GM12878 (cell line): ENCODE data around the gene HOXB1. TPM values are rescaled to one million over a fixed set of nuclear protein-coding genes. Genes with fewer than 3 reads are reported as not detected.

Experiments used
- ATAC-seq: fragments of 200-7000 bp; cut with Tn5 transposase; 3 replicates; pipeline ENCODE4 v1.9.1; 2020; ENCODE audit warnings: mild to moderate bottlenecking, moderate library complexity
- BruUV-seq: library from RNA; stranded (reverse); fragments of 400-500 nt; replicated peaks from 2 replicates; lab custom pipeline; 2021; lab: Mats Ljungman, UMichigan
- CTCF ChIA-PET: fragments of 300-600 bp; sonication (Branson Sonifier 250); formaldehyde crosslinking; extraction: SDS; loops from one replicate; lab custom pipeline; 2021; ENCODE audit warnings: inconsistent platforms; lab: Yijun Ruan, JAX
- POLR2A ChIA-PET: fragments of 350-600 bp; formaldehyde crosslinking; extraction: SDS; loops from one replicate; lab custom pipeline; 2021; ENCODE audit warnings: inconsistent platforms; lab: Charles Lee
- RAD21 ChIA-PET: fragments of 300-600 bp; sonication (Branson Sonifier 250); formaldehyde crosslinking; loops from one replicate; lab custom pipeline; 2023; ENCODE audit warnings: antibody characterized with exemption; ENCODE audit not compliant: unreplicated experiment; lab: Charles Lee
- SMC1A ChIA-PET: fragments of 300-600 bp; sonication (Branson Sonifier 250); formaldehyde crosslinking; loops from one replicate; lab custom pipeline; 2023; ENCODE audit not compliant: unreplicated experiment, uncharacterized antibody; lab: Charles Lee
- DNase-seq: peaks from one replicate; pipeline ENCODE4 v3.0.0-alpha.2; 2011; ENCODE audit warnings: low read depth, low spot score
- FAIRE-seq: peaks from 3 replicates; lab custom pipeline; 2011; peaks lifted over from hg19 to GRCh38; lab: Jason Lieb, UNC
- H2AFZ ChIP-seq: 2 replicates; pipeline ENCODE4 v1.6.0; 2011; ENCODE audit warnings: low read depth, low read length, control low read depth; ENCODE audit not compliant: control insufficient read depth
- H3K27ac ChIP-seq: 2 replicates; pipeline ENCODE4 v1.5.1; 2011; ENCODE audit warnings: control low read depth; ENCODE audit not compliant: control insufficient read depth, insufficient read depth
- H3K27me3 ChIP-seq, 2 experiments: replicated peaks in 1 of 2; 2 replicates each; pipeline versions ENCODE4 v1.6.0 to v1.6.1; 2011; ENCODE audit warnings: low read length in 1 of 2; ENCODE audit not compliant: control insufficient read depth in 2 of 2, insufficient read depth in 2 of 2
- H3K36me3 ChIP-seq, 2 experiments: 2 replicates each; pipeline ENCODE4 v1.5.1; 2011; ENCODE audit warnings: low read length in 1 of 2; ENCODE audit not compliant: control insufficient read depth in 2 of 2, insufficient read depth in 2 of 2
- H3K4me1 ChIP-seq: 2 replicates; pipeline ENCODE4 v1.6.1; 2011; ENCODE audit warnings: mild to moderate bottlenecking, low read length, moderate library complexity, mixed read lengths; ENCODE audit not compliant: control insufficient read depth, insufficient read depth
- H3K4me2 ChIP-seq: 2 replicates; pipeline ENCODE4 v1.6.0; 2011; ENCODE audit warnings: control low read depth; ENCODE audit not compliant: control insufficient read depth, insufficient read depth
- H3K4me3 ChIP-seq: fragments of 200-600 bp; sonication (generic); 2 replicates; pipeline ENCODE4 v1.5.1; 2016
- H3K79me2 ChIP-seq: 2 replicates; pipeline ENCODE4 v1.6.0; 2011; ENCODE audit warnings: low read length; ENCODE audit not compliant: control insufficient read depth, insufficient read depth
- H3K9ac ChIP-seq: 2 replicates; pipeline ENCODE4 v1.8.0; 2011; ENCODE audit warnings: low read length, control low read depth, mixed read lengths; ENCODE audit not compliant: control insufficient read depth, insufficient read depth
- H3K9me3 ChIP-seq: replicated peaks from 3 replicates; pipeline ENCODE4 v1.5.1; 2011; ENCODE audit warnings: mild to moderate bottlenecking, low read length; ENCODE audit not compliant: control insufficient read depth, insufficient read depth
- H4K20me1 ChIP-seq: 2 replicates; pipeline ENCODE4 v1.6.0; 2011; ENCODE audit not compliant: control insufficient read depth, insufficient read depth
- BCL11A ChIP-seq: IDR thresholded peaks from 2 replicates; pipeline ENCODE4 v1.6.1; 2011; ENCODE audit warnings: low read depth, low read length
- EED ChIP-seq: sonication (generic); IDR thresholded peaks from 2 replicates; pipeline ENCODE4 v1.6.1; 2016; ENCODE audit warnings: antibody characterized with exemption, low read depth
- KDM1A ChIP-seq: fragments of 200-600 bp; sonication (generic); IDR thresholded peaks from 2 replicates; pipeline ENCODE4 v1.6.1; 2016; ENCODE audit warnings: borderline replicate concordance
- MEF2A ChIP-seq: IDR thresholded peaks from 2 replicates; pipeline ENCODE4 v1.6.1; 2011; ENCODE audit warnings: low read depth, mild to moderate bottlenecking, low read length, moderate library complexity; ENCODE audit not compliant: insufficient read depth
- MEF2B ChIP-seq: fragments of 450-650 bp; IDR thresholded peaks from 2 replicates; pipeline ENCODE4 v1.6.1; 2018; ENCODE audit warnings: mild to moderate bottlenecking, moderate library complexity; ENCODE audit not compliant: partially characterized antibody, poor library complexity, severe bottlenecking
- NFXL1 ChIP-seq: fragments of 450-650 bp; IDR thresholded peaks from 2 replicates; pipeline ENCODE4 v1.6.1; 2017; ENCODE audit warnings: antibody characterized with exemption, mild to moderate bottlenecking, borderline replicate concordance
- NR2F1 ChIP-seq: fragments of 450-650 bp; conservative IDR thresholded peaks from 2 replicates; pipeline ENCODE4 v1.6.1; 2017; ENCODE audit warnings: mild to moderate bottlenecking
- POLR2AphosphoS5 ChIP-seq: IDR thresholded peaks from 2 replicates; pipeline ENCODE4 v1.6.1; 2011; ENCODE audit warnings: mild to moderate bottlenecking, low read length, inconsistent platforms
- RAD21 ChIP-seq: IDR thresholded peaks from 2 replicates; pipeline ENCODE4 v1.6.1; 2011; ENCODE audit warnings: mild to moderate bottlenecking, low read depth, low read length, moderate library complexity; ENCODE audit not compliant: insufficient read depth
- REST ChIP-seq: IDR thresholded peaks from 2 replicates; pipeline ENCODE4 v1.6.1; 2012; ENCODE audit warnings: mild to moderate bottlenecking, low read depth, low read length
- SIX5 ChIP-seq: IDR thresholded peaks from 2 replicates; pipeline ENCODE4 v1.6.1; 2011; ENCODE audit warnings: mild to moderate bottlenecking, low read depth, low read length, moderate library complexity; ENCODE audit not compliant: severe bottlenecking
- ZBED1 ChIP-seq: IDR thresholded peaks from 2 replicates; pipeline ENCODE4 v1.6.1; 2016; ENCODE audit warnings: borderline replicate concordance
- ZBTB4 ChIP-seq: fragments of 450-650 bp; formaldehyde crosslinking; IDR thresholded peaks from 2 replicates; pipeline ENCODE4 v1.4.0; 2022; ENCODE audit warnings: mild to moderate bottlenecking, moderate library complexity
- ZBTB40 ChIP-seq: fragments of 450-650 bp; IDR thresholded peaks from 2 replicates; pipeline ENCODE4 v1.6.1; 2016; ENCODE audit warnings: mild to moderate bottlenecking, moderate library complexity, borderline replicate concordance
- ZNF207 ChIP-seq: fragments of 450-650 bp; IDR thresholded peaks from 2 replicates; pipeline ENCODE4 v1.6.1; 2014; ENCODE audit warnings: antibody characterized with exemption, mild to moderate bottlenecking, borderline replicate concordance
- WGBS: methylation state at CpG from one replicate; pipeline ENCODE4 v1.1.6; 2016; ENCODE audit warnings: low lambda C conversion rate; ENCODE audit not compliant: insufficient replicate concordance, insufficient coverage; ENCODE audit errors: missing lambda C conversion rate; 5-methylcytosine and 5-hydroxymethylcytosine counted together
- in situ Hi-C: fragments of 300-500 bp; cut with MboI; formaldehyde crosslinking; loops from 9 replicates; pipeline ENCODE4 v1.14.3; 2018; ENCODE audit warnings: mixed read lengths
- intact Hi-C: fragments of 100-400 bp; cut with micrococcal nuclease; formaldehyde crosslinking; loops from one replicate; pipeline ENCODE4 v1.14.2; 2022; ENCODE audit not compliant: unreplicated experiment
- polyA plus RNA-seq, 11 experiments: library from polyadenylated mRNA; depleted of rRNA in 4 of 11; unstranded in 6 of 11; stranded (reverse) in 5 of 11; fragments of >200 nt; fragmentation: Nextera tagmentation in 4 of 11; fragmentation: Illumina TruSeq in 1 of 11; extraction: Ambion mirVana in 4 of 11; extraction: Trizol in 1 of 11; gene quantifications; 1 replicate in 1 of 11; 2 replicates in 10 of 11; pipeline versions ENCODE4 v1.2.1 to v1.2.3, GENCODE V29; 2011 to 2016; ENCODE audit warnings: inconsistent platforms in 2 of 11, missing spikeins in 2 of 11, low read depth in 1 of 11
- total RNA-seq, 4 experiments: library from RNA; depleted of rRNA in 3 of 4; stranded (reverse); fragments of >200 nt in 3 of 4; fragmentation: Illumina TruSeq in 1 of 4; extraction: Trizol in 1 of 4; gene quantifications; 2 replicates each; pipeline versions ENCODE4 v1.2.1 to v1.2.3, GENCODE V29; 2013 to 2021

Gene HOXB1
- total and polyA plus RNA-seq, 10 of the 15 experiments (the other 5 are each of a cell fraction or from before 2014, with no cell fraction given): not detected

- no TSS peak for BruUV-seq
- Histone ChIP-seq H3K27ac (no peak overlapping the region), H3K27me3 (no peaks in the 10 kb centered on the region), H3K4me1 (no peaks in the 10 kb centered on the region), H3K36me3 (no peaks in the 10 kb centered on the region; a peak in 1 of 4 replicates), H4K20me1 (no peaks in the 10 kb centered on the region), H3K4me3 (no peak overlapping the region), H2AFZ (no peak overlapping the region), H3K9ac (no peak overlapping the region), H3K4me2 (no peak overlapping the region), H3K9me3 (no peaks in the 10 kb centered on the region), H3K79me2 (no peaks in the 10 kb centered on the region)
- ChIA-PET POLR2A (no interaction called here), CTCF (no interaction called here), SMC1A (interaction anchor here (1.2 to 1.5 kb wide), 2 partner anchors 11 to 117 kb away, joined by 3 to 6 read pairs; no protein-coding TSS in a partner anchor), RAD21 (no interaction called here)
- FAIRE-seq: no peak
- in situ Hi-C loops: no loop called here
- TF ChIP-seq RAD21 (no peak), MEF2A (no peak), ZBTB40 (no peak), NR2F1 (no peak), MEF2B (no peak), SIX5 (no peak), POLR2AphosphoS5 (no peak), BCL11A (no peak), EED (no peak), KDM1A (no peak), ZBED1 (no peak), REST (no peak), ZBTB4 (no peak), NFXL1 (no peak), ZNF207 (no peak)
- no peak for DNase-seq
- no peak for ATAC-seq
- intact Hi-C loops: no loop called here
- 41% methylated on average over 10 of the region's 10 CpGs for WGBS
Observed at GRCh38 chr17:48563867-48564187, 33.0 kb upstream of the HOXB1 start.
